ENCODE data around the gene WDR74. TPM values are rescaled to one million over a fixed set of nuclear protein-coding genes. Genes with fewer than 3 reads are reported as not detected.
"Not testable (repeated sequence)": the region's sequence is repeated elsewhere in the genome, so short reads cannot be mapped to it uniquely, and the experiment has no call there.

Gene WDR74
- polyA plus RNA-seq, 1 donor: 42.1 TPM

GRCh38 chr11:62842171-62842741, 2.9 kb upstream of the WDR74 start:
- no peak for DNase-seq

GRCh38 chr11:62841361-62842170, 2.2 kb upstream of the WDR74 start:
- DNase-seq: peak; percentile 96

GRCh38 chr11:62840721-62841360, 1.5 kb upstream of the WDR74 start:
- DNase-seq: not testable (repeated sequence)

GRCh38 chr11:62835336-62835735, 4.1 kb downstream of the WDR74 start:
- DNase-seq: no peak

GRCh38 chr11:62832336-62833234, 6.8 kb downstream of the WDR74 start, which contains the start of gene TEX54:
Gene TEX54, minus strand, starts transcription at chr11:62832841.
- DNase-seq: no peak

GRCh38 chr11:62831520-62832335, 7.7 kb downstream of the WDR74 start, which contains the start of gene STX5:
Gene STX5, minus strand, starts transcription at chr11:62832051. Its CDS starts 808 bp downstream, at chr11:62831243.
- peak; percentile 99 for DNase-seq

GRCh38 chr11:62830904-62831519, 8.4 kb downstream of the WDR74 start:
- peak; percentile 78 for DNase-seq

GRCh38 chr11:62828130-62828529, 11.3 kb downstream of the WDR74 start:
- not testable (repeated sequence) for DNase-seq

- no peak for DNase-seq
Measured at GRCh38 chr11:62823677-62824076, 15.7 kb downstream of the WDR74 start.

GRCh38 chr11:62817129-62817528, 22.3 kb downstream of the WDR74 start:
- no peak for DNase-seq

GRCh38 chr11:62816557-62816956, 22.8 kb downstream of the WDR74 start:
- DNase-seq: no peak

- no peak for DNase-seq
Measured at GRCh38 chr11:62811659-62812058, 27.7 kb downstream of the WDR74 start.

- no peak for DNase-seq
Measured at GRCh38 chr11:62810748-62811147, 28.6 kb downstream of the WDR74 start.

- no peak for DNase-seq
Measured at GRCh38 chr11:62806611-62807121, 32.7 kb downstream of the WDR74 start.

GRCh38 chr11:62805961-62806441, 33.4 kb downstream of the WDR74 start:
- no peak for DNase-seq

GRCh38 chr11:62805076-62805892, 34.1 kb downstream of the WDR74 start, which contains the start of gene NXF1:
Gene NXF1, minus strand, starts transcription at chr11:62805440. Its CDS starts 84 bp downstream, at chr11:62805356.
- DNase-seq: peak; percentile 94

GRCh38 chr11:62804310-62805075, 34.9 kb downstream of the WDR74 start:
- peak; percentile 51 for DNase-seq

- no peak for DNase-seq
Measured at GRCh38 chr11:62801071-62801470, 38.3 kb downstream of the WDR74 start.
